Lung (tissue), 12 donors: ENCODE data around the gene HHIP. TPM values are rescaled to one million over a fixed set of nuclear protein-coding genes. Genes with fewer than 3 reads are reported as not detected.

Source experiments
- ATAC-seq: fragments of 200-7000 bp; cut with Tn5 transposase; one replicate; pipeline ENCODE4 v1.9.1; 2020; ENCODE audit warnings: moderate number of reproducible peaks; ENCODE audit not compliant: insufficient read depth, low FRiP score
- DNase-seq, 3 donors: peaks; one replicate each; pipeline ENCODE4 v3.0.0-alpha.2; 2013 to 2017
- H3K27ac ChIP-seq, 2 donors: one replicate each; pipeline ENCODE4 v1.5.1; 2013; ENCODE audit warnings: mild to moderate bottlenecking in 2 of 2, moderate library complexity in 2 of 2, control low read depth in 1 of 2, inconsistent platforms in 1 of 2, low read depth in 1 of 2, low read length in 1 of 2
- H3K27me3 ChIP-seq, 3 donors: one replicate each; pipeline ENCODE4 v1.5.1; 2013; ENCODE audit warnings: low read length in 2 of 3; ENCODE audit not compliant: control insufficient read depth in 3 of 3, insufficient read depth in 3 of 3
- H3K36me3 ChIP-seq, 4 donors: one replicate each; pipeline ENCODE4 v1.5.1; 2013; ENCODE audit warnings: low read length in 4 of 4, mild to moderate bottlenecking in 1 of 4, moderate library complexity in 1 of 4; ENCODE audit not compliant: control insufficient read depth in 4 of 4, insufficient read depth in 4 of 4
- H3K4me1 ChIP-seq, 5 donors: one replicate each; pipeline ENCODE4 v1.5.1; 2013; ENCODE audit warnings: low read length in 5 of 5, mild to moderate bottlenecking in 2 of 5, moderate library complexity in 1 of 5; ENCODE audit not compliant: control insufficient read depth in 5 of 5, insufficient read depth in 5 of 5
- H3K4me3 ChIP-seq: one replicate; pipeline ENCODE4 v1.5.1; 2013; ENCODE audit warnings: mild to moderate bottlenecking, control low read depth, moderate library complexity
- H3K9ac ChIP-seq, 2 donors: one replicate each; pipeline ENCODE4 v1.5.1; 2013; ENCODE audit warnings: low read length in 2 of 2, control low read depth in 1 of 2; ENCODE audit not compliant: insufficient read depth in 1 of 2
- H3K9me3 ChIP-seq, 4 donors: one replicate each; pipeline ENCODE4 v1.5.1; 2013; ENCODE audit warnings: low read length in 3 of 4, mild to moderate bottlenecking in 1 of 4, moderate library complexity in 1 of 4; ENCODE audit not compliant: control insufficient read depth in 4 of 4, insufficient read depth in 3 of 4
- CTCF ChIP-seq: IDR thresholded peaks from 2 replicates; pipeline ENCODE4 v1.5.1; 2012; ENCODE audit warnings: mild to moderate bottlenecking; ENCODE audit errors: control extremely low read depth, extremely low read depth
- WGBS, 2 donors: extraction: QIAGEN DNeasy Blood & Tissue Kit; methylation state at CpG; one replicate each; pipeline ENCODE4 v1.1.7; 2013; 5-methylcytosine and 5-hydroxymethylcytosine counted together
- polyA plus RNA-seq, 2 donors: library from polyadenylated mRNA; stranded (reverse); fragments of 200-250 nt; gene quantifications; one replicate each; pipeline ENCODE4 v1.2.1, GENCODE V29; 2013
- total RNA-seq, 2 donors: library from RNA; depleted of rRNA in 1 of 2; stranded (reverse); fragments of >200 nt in 1 of 2; gene quantifications; one replicate each; pipeline ENCODE4 v1.2.1, GENCODE V29; 2014 to 2021
- donor health status: control.
- donor health status: control.
- donor health status: Bipolar disorder and iron deficiency.
- donor health status: healthy.
- donor health status: DM: yes; HTN: yes; CAD: no.

HHIP gene
- total and polyA plus RNA-seq, 4 donors, result 11.6 to 116 (median 90.2) TPM

GRCh38 chr4:144650311-144651005 is 4.5 kb downstream of the HHIP start:
- peak in 1 of 3 donors; percentile 11 for DNase-seq
- Histone ChIP-seq H3K4me1 (peaks cover 0 to 30% (median 5%) of the 10 kb centered on the region in 5 donors), H3K9me3 (no peaks in the 10 kb centered on the region), H3K9ac (no peak overlapping the region), H3K4me3 (no peak overlapping the region), H3K27ac (no peak overlapping the region), H3K36me3 (no peaks in the 10 kb centered on the region), H3K27me3 (peaks cover 0 to 28% (median 18%) of the 10 kb centered on the region in 3 donors)
- TF ChIP-seq CTCF, result no peak
- ATAC-seq, result no peak
- 68 to 80% methylated on average over 5 of the region's 5 CpGs for WGBS, 2 donors

GRCh38 chr4:144653781-144654545 is 8.0 kb downstream of the HHIP start:
- Histone ChIP-seq H3K4me3 (no peak overlapping the region), H3K4me1 (peaks cover 0 to 28% (median 0%) of the 10 kb centered on the region in 5 donors), H3K36me3 (no peaks in the 10 kb centered on the region), H3K27ac (no peak overlapping the region), H3K9me3 (no peaks in the 10 kb centered on the region), H3K27me3 (no peaks in the 10 kb centered on the region), H3K9ac (no peak overlapping the region)
- DNase-seq, result peak; percentile 35 to 83 (median 75)
- WGBS, 2 donors, result 73 to 77% methylated on average over 4 of the region's 4 CpGs
- no peak for ATAC-seq
- TF ChIP-seq CTCF, result no peak

GRCh38 chr4:144655491-144655890 is 9.5 kb downstream of the HHIP start:
- ATAC-seq (no peak), DNase-seq (no peak)
- Histone ChIP-seq H3K9ac (no peak overlapping the region), H3K4me3 (no peak overlapping the region), H3K36me3 (no peaks in the 10 kb centered on the region), H3K27me3 (peaks cover 0 to 2% (median 0%) of the 10 kb centered on the region in 3 donors), H3K9me3 (no peaks in the 10 kb centered on the region), H3K4me1 (peaks cover 0 to 17% (median 0%) of the 10 kb centered on the region in 5 donors), H3K27ac (no peak overlapping the region)
- 91 to 92% methylated on average over 2 of the region's 2 CpGs for WGBS, 2 donors
- TF ChIP-seq CTCF, result no peak
